Lower leg skin (tissue), 4 donors: ENCODE results near the gene HNRNPL. TPM values are rescaled to one million over a fixed set of nuclear protein-coding genes. Genes with fewer than 3 reads are reported as not detected.
"Not testable (repeated sequence)": the region's sequence is repeated elsewhere in the genome, so short reads cannot be mapped to it uniquely, and the experiment has no call there.

Experiments used
- DNase-seq, 2 donors: peaks; one replicate each; pipeline ENCODE4 v3.0.0-alpha.2; 2019; ENCODE audit warnings: low spot score in 2 of 2
- H3K4me3 ChIP-seq: fragments of 200-600 bp; sonication (generic); 2 replicates; pipeline ENCODE4 v1.5.1; 2017; ENCODE audit warnings: mild to moderate bottlenecking, low read depth; ENCODE audit not compliant: poor library complexity, severe bottlenecking
- POLR2A ChIP-seq, 2 donors: fragments of 450-650 bp; IDR thresholded peaks; one replicate each; pipeline ENCODE4 v1.6.1; 2016 to 2017; ENCODE audit warnings: antibody characterized with exemption in 2 of 2, mild to moderate bottlenecking in 1 of 2, moderate library complexity in 1 of 2
- WGBS, 2 donors: methylation state at CpG; one replicate each; pipeline ENCODE4 v1.1.5; 2018; 5-methylcytosine and 5-hydroxymethylcytosine counted together
- intact Hi-C: fragments of 100-400 bp; cut with DNase I; formaldehyde crosslinking; loops from one replicate; pipeline ENCODE4 v1.15.0; 2023; ENCODE audit warnings: low total_unique reads
- total RNA-seq, 4 donors: library from RNA; depleted of rRNA; stranded (reverse); fragments of >200 nt; gene quantifications; one replicate each; pipeline ENCODE4 v1.1.0, GENCODE V29; 2016
- TF ChIP-seq, protein P1 (sequence below), 3 donors: fragments of 450-650 bp; IDR thresholded peaks; one replicate each; pipeline ENCODE4 v1.5.1; 2016; ENCODE audit warnings: antibody characterized with exemption in 3 of 3, mild to moderate bottlenecking in 3 of 3, moderate library complexity in 2 of 3

HNRNPL gene
- total RNA-seq, 4 donors from 2014 or later = 147 to 203 (median 177) TPM

DNA sequence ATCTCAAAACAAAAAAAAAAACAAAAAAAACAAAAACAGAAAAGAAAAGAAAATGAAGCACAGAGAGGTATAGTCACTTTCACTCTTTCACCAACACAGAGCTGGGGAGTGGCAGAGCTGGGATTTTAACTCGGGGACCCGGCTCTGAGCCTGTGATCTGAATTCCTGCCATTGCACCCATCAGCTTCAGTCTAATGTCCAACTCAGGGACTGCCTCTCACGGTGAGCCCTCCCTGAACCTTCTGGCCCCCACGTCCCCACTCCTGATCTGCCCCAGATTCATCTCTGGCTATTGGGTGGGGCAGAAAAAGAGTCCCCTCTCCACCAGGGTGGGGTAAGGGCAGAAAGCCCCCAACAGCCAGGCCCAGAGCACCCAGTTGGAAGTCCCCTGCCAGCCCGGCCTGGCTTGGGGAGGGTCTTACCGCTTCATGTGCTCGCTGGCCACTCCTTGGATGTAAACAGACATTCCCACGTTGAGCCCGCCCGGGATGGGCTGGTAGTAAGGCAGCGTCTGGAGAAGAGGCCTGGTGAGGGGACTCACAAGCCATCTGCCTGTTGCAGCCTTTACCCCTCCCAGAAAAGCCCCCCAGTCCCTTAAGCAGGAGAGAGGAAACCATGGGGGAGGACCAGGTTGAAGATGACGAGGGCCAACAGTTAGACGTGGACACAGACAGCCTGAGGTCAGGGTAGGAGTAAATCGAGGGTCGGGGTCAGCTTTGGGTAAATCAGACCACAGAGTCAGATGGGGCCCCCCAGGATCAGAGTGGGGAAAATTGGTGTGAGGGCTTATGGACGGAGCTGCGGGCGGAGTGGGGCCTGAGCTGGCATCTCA is 37.6 kb downstream of the HNRNPL start:
- 80 to 88% methylated on average over 18 of the region's 18 CpGs for WGBS, 2 donors
- no peak for DNase-seq
- intact Hi-C loops = no loop called here
- TF ChIP-seq POLR2A (IDR thresholded peaks at IDR 0.05) = no peak
- TF ChIP-seq, protein P1, sequence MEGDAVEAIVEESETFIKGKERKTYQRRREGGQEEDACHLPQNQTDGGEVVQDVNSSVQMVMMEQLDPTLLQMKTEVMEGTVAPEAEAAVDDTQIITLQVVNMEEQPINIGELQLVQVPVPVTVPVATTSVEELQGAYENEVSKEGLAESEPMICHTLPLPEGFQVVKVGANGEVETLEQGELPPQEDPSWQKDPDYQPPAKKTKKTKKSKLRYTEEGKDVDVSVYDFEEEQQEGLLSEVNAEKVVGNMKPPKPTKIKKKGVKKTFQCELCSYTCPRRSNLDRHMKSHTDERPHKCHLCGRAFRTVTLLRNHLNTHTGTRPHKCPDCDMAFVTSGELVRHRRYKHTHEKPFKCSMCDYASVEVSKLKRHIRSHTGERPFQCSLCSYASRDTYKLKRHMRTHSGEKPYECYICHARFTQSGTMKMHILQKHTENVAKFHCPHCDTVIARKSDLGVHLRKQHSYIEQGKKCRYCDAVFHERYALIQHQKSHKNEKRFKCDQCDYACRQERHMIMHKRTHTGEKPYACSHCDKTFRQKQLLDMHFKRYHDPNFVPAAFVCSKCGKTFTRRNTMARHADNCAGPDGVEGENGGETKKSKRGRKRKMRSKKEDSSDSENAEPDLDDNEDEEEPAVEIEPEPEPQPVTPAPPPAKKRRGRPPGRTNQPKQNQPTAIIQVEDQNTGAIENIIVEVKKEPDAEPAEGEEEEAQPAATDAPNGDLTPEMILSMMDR (IDR thresholded peaks at IDR 0.05) = no peak
- no peak overlapping the region for H3K4me3 ChIP-seq

DNA sequence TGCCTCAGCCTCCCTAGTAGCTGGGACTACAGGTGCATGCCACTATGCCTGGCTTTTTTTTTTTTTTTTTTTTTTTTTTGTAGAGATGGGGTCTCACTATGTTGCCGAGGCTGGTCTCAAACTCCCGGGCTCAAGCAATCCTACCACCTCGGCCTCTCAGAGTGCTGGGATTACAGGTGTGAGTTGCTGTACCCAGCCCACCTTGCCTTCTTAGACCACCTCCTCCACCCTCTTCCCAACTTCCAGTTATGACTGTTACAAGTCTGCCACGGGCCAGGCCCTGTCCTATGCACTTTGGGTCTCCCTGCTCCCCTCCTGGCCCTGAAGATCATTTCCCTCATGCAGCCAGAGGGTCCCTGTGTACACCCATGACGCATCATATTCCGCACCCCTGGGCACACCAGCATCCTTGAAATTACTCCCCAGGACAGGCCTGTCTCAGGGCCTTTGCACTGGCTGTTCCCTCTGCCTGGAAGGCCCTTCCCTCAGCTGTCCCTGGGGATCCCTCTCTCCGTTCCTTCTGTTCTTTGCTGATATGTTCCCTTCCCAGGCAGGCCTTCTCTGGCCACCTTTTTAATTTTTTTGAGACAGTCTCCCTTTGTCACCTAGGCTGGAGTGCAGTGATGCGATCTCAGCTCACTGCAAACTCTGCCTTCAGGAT is 40.1 kb downstream of the HNRNPL start:
- TF ChIP-seq, protein P1 (IDR thresholded peaks at IDR 0.05) = no peak
- no peak for TF ChIP-seq POLR2A (IDR thresholded peaks at IDR 0.05)
- no peak for DNase-seq
- no peak overlapping the region for H3K4me3 ChIP-seq
- intact Hi-C loops = no loop called here
- WGBS, 2 donors = 95 to 98% methylated on average over 8 of the region's 8 CpGs

DNA sequence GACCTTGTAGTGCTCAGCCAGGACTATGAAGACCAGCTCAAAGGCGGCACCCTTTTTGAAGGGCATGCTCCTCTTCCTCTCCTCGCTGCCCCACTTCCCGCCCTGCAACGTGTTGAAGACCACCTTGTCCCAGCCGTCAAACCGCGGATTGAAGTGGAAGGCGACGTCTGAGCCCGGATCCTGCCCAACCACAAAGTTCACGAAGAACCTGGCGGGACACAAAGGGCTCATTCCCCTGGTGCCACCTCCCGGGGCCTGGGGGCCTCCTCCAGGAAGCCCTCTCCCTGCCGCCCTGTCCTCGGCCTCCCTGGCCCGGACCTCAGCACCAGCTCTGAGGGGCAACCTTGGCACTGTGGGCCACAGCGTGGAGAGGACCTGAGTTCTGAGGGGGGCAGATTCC is 41.0 kb downstream of the HNRNPL start:
- no peak for DNase-seq
- WGBS, 2 donors = 88 to 95% methylated on average over 17 of the region's 17 CpGs
- no peak for TF ChIP-seq POLR2A (IDR thresholded peaks at IDR 0.05)
- TF ChIP-seq, protein P1 (IDR thresholded peaks at IDR 0.05) = no peak
- H3K4me3 ChIP-seq = no peak overlapping the region
- intact Hi-C loops = no loop called here

DNA sequence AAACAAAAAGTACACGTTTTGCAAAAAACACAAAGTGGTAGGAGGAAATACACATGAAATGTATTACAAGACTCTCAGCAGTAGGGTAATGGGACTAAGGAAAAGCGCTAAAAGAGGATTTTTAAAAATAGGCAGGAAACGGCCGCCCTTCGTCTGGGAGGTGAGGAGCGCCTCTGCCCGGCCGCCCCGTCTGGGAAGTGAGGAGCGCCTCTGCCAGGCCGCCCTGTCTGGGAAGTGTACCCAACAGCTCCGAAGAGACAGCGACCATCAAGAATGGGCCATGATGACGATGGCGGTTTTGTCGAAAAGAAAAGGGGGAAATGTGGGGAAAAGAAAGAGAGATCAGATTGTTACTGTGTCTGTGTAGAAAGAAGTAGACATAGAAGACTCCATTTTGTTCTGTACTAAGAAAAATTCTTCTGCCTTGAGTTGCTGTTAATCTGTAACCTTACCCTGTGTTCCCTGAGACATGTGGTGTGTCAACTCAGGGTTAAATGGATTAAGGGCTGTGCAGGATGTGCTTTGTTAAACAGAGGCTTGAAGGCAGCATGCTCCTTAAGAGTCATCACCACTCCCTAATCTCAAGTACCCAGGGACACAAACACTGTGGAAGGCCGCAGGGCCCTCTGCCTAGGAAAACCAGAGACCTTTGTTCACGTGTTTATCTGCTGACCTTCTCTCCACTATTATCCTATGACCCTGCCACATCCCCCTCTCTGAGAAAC is 42.2 kb downstream of the HNRNPL start:
- H3K4me3 ChIP-seq, DNase-seq, intact Hi-C loops: not testable (repeated sequence)
- 88% methylated on average over 18 of the region's 18 CpGs for WGBS, 2 donors

DNA sequence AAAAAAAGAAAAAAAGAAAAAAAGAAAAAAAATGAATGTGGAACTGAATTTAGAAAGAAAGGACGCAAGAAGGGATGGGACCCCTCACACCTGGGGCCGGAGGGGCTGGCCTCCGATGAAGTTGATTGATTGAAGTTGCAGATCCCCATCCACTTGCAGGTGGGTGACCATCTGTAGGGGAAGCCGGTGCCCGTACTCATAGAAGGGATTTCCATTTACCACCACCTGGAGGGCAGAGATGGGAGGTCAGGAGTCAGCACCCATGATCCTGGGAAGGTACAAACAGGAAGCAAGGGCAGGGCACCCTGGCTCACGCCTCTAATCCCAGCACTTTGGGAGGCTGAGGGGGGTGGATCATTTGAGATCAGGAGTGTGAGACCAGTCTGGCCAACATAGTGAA is 43.4 kb downstream of the HNRNPL start:
- no peak overlapping the region for H3K4me3 ChIP-seq
- intact Hi-C loops = no loop called here
- DNase-seq = no peak
- no peak for TF ChIP-seq POLR2A (IDR thresholded peaks at IDR 0.05)
- TF ChIP-seq, protein P1 (IDR thresholded peaks at IDR 0.05) = no peak
- WGBS, 2 donors = 85 to 90% methylated on average over 6 of the region's 6 CpGs

DNA sequence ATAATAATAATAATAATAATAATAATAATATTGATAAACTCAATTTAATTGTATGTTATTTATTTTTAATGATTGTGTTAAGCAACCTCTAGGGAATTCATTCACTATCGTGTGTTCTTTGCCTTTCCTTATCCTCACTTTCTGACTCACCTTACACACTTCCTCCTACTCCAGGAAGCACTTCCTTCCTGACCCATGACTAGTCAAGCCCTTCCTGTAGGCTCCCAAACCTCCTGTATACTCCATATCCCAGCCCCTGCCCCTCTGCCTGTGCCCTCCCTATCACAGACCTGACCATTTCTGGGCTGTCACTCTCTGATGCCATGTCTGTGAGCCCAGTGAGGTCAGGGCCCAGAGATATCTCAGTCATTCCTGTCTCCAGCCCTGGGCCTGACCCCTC is 44.6 kb downstream of the HNRNPL start:
- no peak for DNase-seq
- intact Hi-C loops = no loop called here
- 63 to 74% methylated on average over 1 of the region's 1 CpG for WGBS, 2 donors
- H3K4me3 ChIP-seq = no peak overlapping the region
- TF ChIP-seq POLR2A (IDR thresholded peaks at IDR 0.05) = no peak
- TF ChIP-seq, protein P1 (IDR thresholded peaks at IDR 0.05) = no peak
